ENCODE data around the gene PTPRF. TPM values are rescaled to one million over a fixed set of nuclear protein-coding genes. Genes with fewer than 3 reads are reported as not detected.

PTPRF gene
- total RNA-seq, 1 donor from 2014 or later = 155 TPM

DNA sequence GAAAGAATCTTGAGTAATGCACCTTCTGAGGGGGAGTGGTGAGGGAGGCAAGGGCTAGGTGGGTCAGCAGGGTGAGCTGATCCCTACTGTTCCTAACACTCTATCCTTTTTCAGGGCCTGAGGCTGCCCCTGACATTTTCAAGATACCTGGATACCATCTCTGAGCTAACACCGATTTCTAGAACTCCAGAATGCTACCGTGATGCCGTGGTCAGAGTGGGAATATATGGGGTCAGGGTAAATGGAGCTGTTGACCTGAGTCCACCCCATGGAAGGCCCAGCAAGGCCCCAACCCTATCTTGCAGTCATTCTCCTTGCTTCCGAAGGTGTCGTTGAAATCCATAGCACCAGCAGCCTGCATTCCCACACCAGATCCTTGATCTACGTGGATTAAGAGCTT lies 18.0 kb upstream of the PTPRF start:
- no peak overlapping the region for H3K4me3 ChIP-seq (ENCODE audit: low read depth, low read length)
- DNase-seq (ENCODE audit: low read depth) = no peak
- TF ChIP-seq, protein P1, sequence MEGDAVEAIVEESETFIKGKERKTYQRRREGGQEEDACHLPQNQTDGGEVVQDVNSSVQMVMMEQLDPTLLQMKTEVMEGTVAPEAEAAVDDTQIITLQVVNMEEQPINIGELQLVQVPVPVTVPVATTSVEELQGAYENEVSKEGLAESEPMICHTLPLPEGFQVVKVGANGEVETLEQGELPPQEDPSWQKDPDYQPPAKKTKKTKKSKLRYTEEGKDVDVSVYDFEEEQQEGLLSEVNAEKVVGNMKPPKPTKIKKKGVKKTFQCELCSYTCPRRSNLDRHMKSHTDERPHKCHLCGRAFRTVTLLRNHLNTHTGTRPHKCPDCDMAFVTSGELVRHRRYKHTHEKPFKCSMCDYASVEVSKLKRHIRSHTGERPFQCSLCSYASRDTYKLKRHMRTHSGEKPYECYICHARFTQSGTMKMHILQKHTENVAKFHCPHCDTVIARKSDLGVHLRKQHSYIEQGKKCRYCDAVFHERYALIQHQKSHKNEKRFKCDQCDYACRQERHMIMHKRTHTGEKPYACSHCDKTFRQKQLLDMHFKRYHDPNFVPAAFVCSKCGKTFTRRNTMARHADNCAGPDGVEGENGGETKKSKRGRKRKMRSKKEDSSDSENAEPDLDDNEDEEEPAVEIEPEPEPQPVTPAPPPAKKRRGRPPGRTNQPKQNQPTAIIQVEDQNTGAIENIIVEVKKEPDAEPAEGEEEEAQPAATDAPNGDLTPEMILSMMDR (conservative IDR thresholded peaks at IDR 0.05; ENCODE audit: low read depth, low read length) = no peak

- TF ChIP-seq, protein P1 (conservative IDR thresholded peaks at IDR 0.05; ENCODE audit: low read depth, low read length) = no peak
- DNase-seq (ENCODE audit: low read depth) = no peak
- no peak overlapping the region for H3K4me3 ChIP-seq (ENCODE audit: low read depth, low read length)
Observed at GRCh38 chr1:43513471-43514173, 17.1 kb upstream of the PTPRF start.

GRCh38 chr1:43518935-43519686 lies 11.6 kb upstream of the PTPRF start:
- no peak for DNase-seq (ENCODE audit: low read depth)
- TF ChIP-seq, protein P1 (conservative IDR thresholded peaks at IDR 0.05; ENCODE audit: low read depth, low read length) = no peak
- H3K4me3 ChIP-seq (ENCODE audit: low read depth, low read length) = no peak overlapping the region

GRCh38 chr1:43520100-43520778 lies 10.4 kb upstream of the PTPRF start:
- TF ChIP-seq, protein P1 (conservative IDR thresholded peaks at IDR 0.05; ENCODE audit: low read depth, low read length) = no peak
- no peak for DNase-seq (ENCODE audit: low read depth)
- H3K4me3 ChIP-seq (ENCODE audit: low read depth, low read length) = no peak overlapping the region

GRCh38 chr1:43521078-43521477 lies 9.6 kb upstream of the PTPRF start:
- H3K4me3 ChIP-seq (ENCODE audit: low read depth, low read length) = no peak overlapping the region
- TF ChIP-seq, protein P1 (conservative IDR thresholded peaks at IDR 0.05; ENCODE audit: low read depth, low read length) = no peak
- DNase-seq (ENCODE audit: low read depth) = no peak

- no peak for DNase-seq (ENCODE audit: low read depth)
- TF ChIP-seq, protein P1 (conservative IDR thresholded peaks at IDR 0.05; ENCODE audit: low read depth, low read length) = no peak
Observed at GRCh38 chr1:43521756-43522155, 8.9 kb upstream of the PTPRF start.

More at GRCh38 chr1:43521756-43522155, 8.9 kb upstream of the PTPRF start:
- no peak overlapping the region for H3K4me3 ChIP-seq (ENCODE audit: low read depth, low read length)

All from epithelial cell of proximal tubule (primary cell).